AG04449 (cell line): ENCODE data around the gene ARPC4.

ENCODE experiments used
- CTCF ChIA-PET: fragments of 350-600 bp; formaldehyde crosslinking; extraction: SDS; loops from one replicate; lab custom pipeline; 2021; ENCODE audit warnings: antibody characterized with exemption; lab: Yijun Ruan, JAX
- POLR2A ChIA-PET: fragments of 400-600, 350-600 bp; formaldehyde crosslinking; extraction: SDS; loops from one replicate; lab custom pipeline; 2020; ENCODE audit warnings: antibody characterized with exemption, inconsistent platforms; lab: Yijun Ruan, JAX
- DNase-seq: peaks from one replicate; pipeline ENCODE4 v3.0.0-alpha.2; 2010; ENCODE audit warnings: low read depth, low spot score
- H3K4me3 ChIP-seq: 2 replicates; pipeline ENCODE4 v1.5.1; 2011; ENCODE audit warnings: low read depth, mild to moderate bottlenecking, control low read depth, low read length
- CTCF ChIP-seq: IDR thresholded peaks from one replicate; pipeline ENCODE4 v1.5.1; 2011; ENCODE audit warnings: mild to moderate bottlenecking, moderate library complexity, low read length, control low read depth, inconsistent platforms; ENCODE audit not compliant: insufficient read depth; ENCODE audit errors: missing control alignments

Gene ARPC4

GRCh38 chr3:9825451-9826040 is 32.7 kb downstream of the ARPC4 start:
- ChIA-PET POLR2A (no interaction called here), CTCF (interaction anchor here (1.3 kb wide), 1 partner anchor 82 kb away, joined by 3 read pairs; no protein-coding TSS in a partner anchor)
- TF ChIP-seq CTCF, result no peak
- no peak overlapping the region for H3K4me3 ChIP-seq
- DNase-seq, result no peak

- H3K4me3 ChIP-seq, result no peak overlapping the region
- POLR2A ChIA-PET, result interaction anchor here (0.9 kb wide), 1 partner anchor 9 kb away, joined by 5 read pairs; no protein-coding TSS in a partner anchor
- DNase-seq, result no peak
- CTCF ChIA-PET, result interaction anchor here (0.8 to 1.6 kb wide), 3 partner anchors 14 to 119 kb away, joined by 3 to 6 read pairs (median 5); partner anchors contain the start of gene RPUSD3
- TF ChIP-seq CTCF, result no peak
Measured at GRCh38 chr3:9826815-9827573, 34.1 kb downstream of the ARPC4 start.

GRCh38 chr3:9828801-9829755 is 36.2 kb downstream of the ARPC4 start:
- CTCF ChIA-PET, result interaction anchor here (0.7 to 1.5 kb wide), 4 partner anchors 9 to 102 kb away, joined by 3 to 4 read pairs (median 3); no protein-coding TSS in a partner anchor
- POLR2A ChIA-PET, result interaction anchor here (1.1 kb wide), 1 partner anchor 117 kb away, joined by 3 read pairs; no protein-coding TSS in a partner anchor

GRCh38 chr3:9831253-9831652 is 38.4 kb downstream of the ARPC4 start:
- POLR2A ChIA-PET, result interaction anchor here (0.6 to 1.0 kb wide), 2 partner anchors 12 to 26 kb away, joined by 3 read pairs; partner anchors contain the start of gene RPUSD3

More at GRCh38 chr3:9828801-9829755, 36.2 kb downstream of the ARPC4 start:
- no peak for DNase-seq
- H3K4me3 ChIP-seq, result no peak overlapping the region
- no peak for TF ChIP-seq CTCF

GRCh38 chr3:9833078-9833477 is 40.2 kb downstream of the ARPC4 start:
- CTCF ChIA-PET, result interaction anchor here (0.5 to 1.7 kb wide), 3 partner anchors 12 to 135 kb away, joined by 3 to 6 read pairs (median 4); partner anchors contain the start of gene CRELD1
- TF ChIP-seq CTCF, result no peak
- no peak for DNase-seq
- no peak overlapping the region for H3K4me3 ChIP-seq
- POLR2A ChIA-PET, result no interaction called here

More at GRCh38 chr3:9831253-9831652, 38.4 kb downstream of the ARPC4 start:
- CTCF ChIA-PET, result interaction anchor here (0.6 to 2.3 kb wide), 6 partner anchors 8 to 115 kb away, joined by 3 to 9 read pairs (median 5); partner anchors contain the start of gene CRELD1
- DNase-seq, result no peak
- no peak overlapping the region for H3K4me3 ChIP-seq
- no peak for TF ChIP-seq CTCF
